Thyroid gland (tissue), 4 donors: Measurements from ENCODE around the gene COL19A1. TPM values are rescaled to one million over a fixed set of nuclear protein-coding genes. Genes with fewer than 3 reads are reported as not detected.
"Not testable (repeated sequence)": the region's sequence is repeated elsewhere in the genome, so short reads cannot be mapped to it uniquely, and the experiment has no call there.

Source experiments
- DNase-seq, 2 donors: peaks; one replicate each; pipeline ENCODE4 v3.0.0-alpha.2; 2019
- H3K27ac ChIP-seq, 3 donors: fragments of 200-600 bp; sonication (generic); 1 replicate in 2 of 3; 2 replicates in 1 of 3; pipeline ENCODE4 v1.5.1; 2016 to 2019; ENCODE audit warnings: mild to moderate bottlenecking in 1 of 3, moderate library complexity in 1 of 3
- H3K27me3 ChIP-seq: fragments of 200-600 bp; sonication (generic); one replicate; pipeline ENCODE4 v1.5.1; 2019
- H3K36me3 ChIP-seq, 2 donors: fragments of 200-600 bp; sonication (generic); one replicate each; pipeline ENCODE4 v1.5.1; 2016 to 2019
- H3K4me1 ChIP-seq, 2 donors: fragments of 200-600 bp; sonication (generic); one replicate each; pipeline ENCODE4 v1.5.1; 2017 to 2019
- H3K4me3 ChIP-seq, 3 donors: fragments of 200-600 bp; sonication (generic); replicated peaks in 1 of 3; 1 replicate in 2 of 3; 2 replicates in 1 of 3; pipeline ENCODE4 v1.5.1; 2016; ENCODE audit warnings: mild to moderate bottlenecking in 1 of 3
- H3K9me3 ChIP-seq: fragments of 200-600 bp; sonication (generic); one replicate; pipeline ENCODE4 v1.5.1; 2017
- CTCF ChIP-seq, 6 experiments: fragments of 200-600 bp in 3 of 6; fragments of 450-650 bp in 3 of 6; sonication (generic) in 3 of 6; IDR thresholded peaks; one replicate each; pipeline ENCODE4 v1.5.1; 2016 to 2019; ENCODE audit warnings: antibody characterized with exemption in 6 of 6, mild to moderate bottlenecking in 2 of 6, inconsistent platforms in 1 of 6, moderate library complexity in 1 of 6
- POLR2A ChIP-seq, 2 donors: fragments of 450-650 bp; IDR thresholded peaks; one replicate each; pipeline ENCODE4 v1.6.1; 2017; ENCODE audit warnings: antibody characterized with exemption in 2 of 2, mild to moderate bottlenecking in 2 of 2, moderate library complexity in 1 of 2
- WGBS, 2 donors: methylation state at CpG; one replicate each; pipeline ENCODE4 v1.1.5; 2017; 5-methylcytosine and 5-hydroxymethylcytosine counted together
- intact Hi-C: fragments of 100-400 bp; cut with DNase I; formaldehyde crosslinking; loops from one replicate; pipeline ENCODE4 v1.15.1; 2023
- total RNA-seq, 4 donors: library from RNA; depleted of rRNA; stranded (reverse); fragments of >200 nt; gene quantifications; one replicate each; pipeline ENCODE4 v1.2.3, GENCODE V29; 2016

The COL19A1 gene
- total RNA-seq, 4 donors from 2014 or later: not detected

- intact Hi-C loops: no loop called here
- Histone ChIP-seq H3K4me3 (no peak overlapping the region), H3K9me3 (no peaks in the 10 kb centered on the region), H3K36me3 (no peaks in the 10 kb centered on the region), H3K27me3 (no peaks in the 10 kb centered on the region), H3K4me1 (no peaks in the 10 kb centered on the region), H3K27ac (no peak overlapping the region)
- DNase-seq: no peak
- WGBS, 2 donors: 67 to 70% methylated on average over 2 of the region's 2 CpGs
- TF ChIP-seq CTCF (IDR thresholded peaks at IDR 0.05) (no peak), POLR2A (IDR thresholded peaks at IDR 0.05) (no peak)
Measured at GRCh38 chr6:69915346-69915745, 49.0 kb downstream of the COL19A1 start.

- intact Hi-C loops: no loop called here
- Histone ChIP-seq H3K27ac (no peak overlapping the region), H3K36me3 (no peaks in the 10 kb centered on the region), H3K9me3 (no peaks in the 10 kb centered on the region), H3K27me3 (no peaks in the 10 kb centered on the region), H3K4me1 (no peaks in the 10 kb centered on the region), H3K4me3 (no peak overlapping the region)
- TF ChIP-seq CTCF (IDR thresholded peaks at IDR 0.05) (no peak), POLR2A (IDR thresholded peaks at IDR 0.05) (no peak)
- WGBS, 2 donors: 82 to 84% methylated on average over 1 of the region's 1 CpG
- DNase-seq: no peak
Measured at GRCh38 chr6:69917834-69918233, 51.5 kb downstream of the COL19A1 start.

- Histone ChIP-seq H3K36me3 (no peaks in the 10 kb centered on the region), H3K4me3 (no peak overlapping the region), H3K9me3 (no peaks in the 10 kb centered on the region), H3K27ac (no peak overlapping the region), H3K4me1 (no peaks in the 10 kb centered on the region), H3K27me3 (no peaks in the 10 kb centered on the region)
- TF ChIP-seq POLR2A (IDR thresholded peaks at IDR 0.05): no peak
- no peak for TF ChIP-seq CTCF (IDR thresholded peaks at IDR 0.05)
- no peak for DNase-seq
- 81 to 82% methylated on average over 5 of the region's 5 CpGs for WGBS, 2 donors
- intact Hi-C loops: no loop called here
Measured at GRCh38 chr6:69918813-69919475, 52.6 kb downstream of the COL19A1 start.

GRCh38 chr6:69921066-69921465, 54.7 kb downstream of the COL19A1 start:
- H3K27me3 ChIP-seq, DNase-seq, H3K9me3 ChIP-seq, H3K27ac ChIP-seq, H3K36me3 ChIP-seq, intact Hi-C loops, H3K4me1 ChIP-seq, H3K4me3 ChIP-seq: not testable (repeated sequence)
- 93 to 98% methylated on average over 2 of the region's 2 CpGs for WGBS, 2 donors

GRCh38 chr6:69921611-69922010, 55.3 kb downstream of the COL19A1 start:
- H3K4me1 ChIP-seq, H3K9me3 ChIP-seq, H3K27ac ChIP-seq, H3K27me3 ChIP-seq, H3K36me3 ChIP-seq, intact Hi-C loops, DNase-seq, H3K4me3 ChIP-seq: not testable (repeated sequence)
- 96 to 97% methylated on average over 22 of the region's 22 CpGs for WGBS, 2 donors

- WGBS, 2 donors: 78 to 80% methylated on average over 1 of the region's 1 CpG
- intact Hi-C loops: no loop called here
- DNase-seq: no peak
- TF ChIP-seq POLR2A (IDR thresholded peaks at IDR 0.05) (no peak), CTCF (IDR thresholded peaks at IDR 0.05) (no peak)
- Histone ChIP-seq H3K36me3 (no peaks in the 10 kb centered on the region), H3K4me1 (no peaks in the 10 kb centered on the region), H3K27ac (no peak overlapping the region), H3K27me3 (no peaks in the 10 kb centered on the region), H3K4me3 (no peak overlapping the region), H3K9me3 (no peaks in the 10 kb centered on the region)
Measured at GRCh38 chr6:69926745-69927144, 60.4 kb downstream of the COL19A1 start.
